GM04503 (cell line): ENCODE measurements around the gene FLRT3.

Source experiments
- DNase-seq: peaks from one replicate; pipeline ENCODE4 v3.0.0-alpha.2; 2012; ENCODE audit warnings: low read depth

Gene FLRT3

GRCh38 chr20:14319704-14320103, 17.7 kb downstream of the FLRT3 start:
- no peak for DNase-seq

DNA sequence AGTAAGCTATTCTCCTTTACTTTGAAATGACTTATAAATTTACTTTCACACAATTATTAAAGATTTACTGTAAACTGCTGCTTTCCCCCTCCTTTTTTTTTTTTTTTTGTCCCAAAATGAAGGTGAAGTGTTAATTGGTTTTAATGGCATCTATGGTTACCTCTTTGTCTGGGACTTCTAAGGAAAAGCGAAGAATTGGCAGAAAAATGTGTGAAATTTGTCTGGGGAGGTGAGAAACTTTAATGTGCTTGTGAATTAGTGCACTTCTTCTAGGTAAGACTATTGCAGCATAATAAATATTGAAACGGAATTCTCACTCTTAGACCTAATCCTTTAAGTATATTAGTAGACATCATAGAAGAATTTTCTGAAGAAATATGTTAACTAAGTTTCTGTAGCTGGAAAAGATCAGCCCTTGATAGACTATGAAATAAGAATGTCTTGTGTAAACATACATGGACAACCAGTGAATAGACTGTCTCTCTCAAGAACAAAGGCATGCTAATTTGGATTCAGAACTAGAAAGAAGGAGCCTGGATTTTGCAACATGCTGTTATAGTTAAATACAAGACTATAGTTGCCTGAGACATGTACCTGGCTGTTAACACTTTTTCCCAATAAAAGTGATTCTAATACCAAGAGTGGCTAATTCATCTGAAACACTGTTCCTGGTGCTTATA, 23.9 kb downstream of the FLRT3 start:
- no peak for DNase-seq

DNA sequence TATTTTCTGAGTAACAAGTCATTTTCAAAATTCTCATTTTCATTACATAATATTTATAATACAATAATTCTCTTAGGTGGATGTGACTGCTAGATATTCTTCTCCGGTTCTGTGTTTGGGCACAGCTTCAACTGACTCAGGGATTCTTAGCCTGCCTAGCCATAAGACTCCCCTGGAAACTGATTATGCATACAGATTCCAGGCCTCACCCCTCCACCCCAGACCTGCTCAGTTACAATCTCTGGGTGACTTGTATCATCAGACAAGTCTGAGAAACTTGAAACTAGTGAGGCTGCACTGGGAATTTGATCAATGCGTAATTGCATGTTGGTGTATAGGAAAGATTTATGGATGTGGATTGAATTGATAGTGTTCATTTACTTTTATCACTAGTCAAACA, 25.4 kb downstream of the FLRT3 start:
- DNase-seq, result no peak

DNA sequence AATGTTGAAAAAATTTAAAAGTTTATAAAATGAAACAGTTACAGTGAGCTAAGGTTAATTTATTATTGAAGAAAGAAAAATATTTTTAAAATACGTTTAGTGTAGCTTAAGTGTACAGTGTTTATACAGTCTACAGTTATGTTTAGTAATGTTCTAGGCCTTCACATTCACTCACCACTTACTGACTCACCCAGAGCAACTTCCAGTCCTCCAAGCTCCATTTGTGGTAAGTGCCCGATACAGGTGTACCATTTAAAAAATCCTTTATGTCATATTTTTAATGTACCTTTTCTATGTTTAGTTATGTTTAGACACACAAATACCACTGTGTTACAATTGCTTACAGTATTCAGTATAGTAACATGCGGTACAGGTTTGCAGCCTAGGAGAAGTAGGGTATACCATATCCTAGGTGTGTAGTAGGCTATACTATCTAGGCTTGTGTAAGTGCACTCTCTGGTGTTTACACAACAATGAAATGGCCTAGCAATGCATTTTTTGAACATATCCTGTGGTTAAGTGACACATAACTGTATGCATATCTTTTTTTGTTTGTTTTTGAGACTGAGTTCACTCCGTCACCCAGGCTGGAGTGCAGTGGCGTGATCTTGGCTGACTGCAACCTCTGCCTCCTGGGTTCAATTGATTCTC, 26.3 kb downstream of the FLRT3 start:
- DNase-seq, result no peak

DNA sequence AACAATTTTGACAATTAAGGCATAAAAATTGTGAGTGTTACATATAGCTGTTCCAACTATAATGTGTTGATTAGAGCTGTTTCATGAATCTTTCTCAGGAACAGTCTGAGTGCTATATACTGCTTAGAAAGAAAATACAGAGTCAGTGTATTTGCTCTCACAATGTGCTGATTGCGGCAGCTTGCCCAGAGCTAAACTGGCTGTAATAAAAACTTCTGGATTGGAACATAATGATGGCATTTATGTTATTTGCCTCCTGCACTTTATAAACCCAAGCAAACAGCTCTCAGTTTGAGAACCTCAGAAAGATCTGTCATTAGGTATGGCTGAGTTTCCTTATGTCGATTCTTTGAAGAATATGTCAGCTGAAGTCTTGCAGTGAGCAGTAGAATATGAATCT, 29.5 kb downstream of the FLRT3 start:
- DNase-seq, result no peak

DNA sequence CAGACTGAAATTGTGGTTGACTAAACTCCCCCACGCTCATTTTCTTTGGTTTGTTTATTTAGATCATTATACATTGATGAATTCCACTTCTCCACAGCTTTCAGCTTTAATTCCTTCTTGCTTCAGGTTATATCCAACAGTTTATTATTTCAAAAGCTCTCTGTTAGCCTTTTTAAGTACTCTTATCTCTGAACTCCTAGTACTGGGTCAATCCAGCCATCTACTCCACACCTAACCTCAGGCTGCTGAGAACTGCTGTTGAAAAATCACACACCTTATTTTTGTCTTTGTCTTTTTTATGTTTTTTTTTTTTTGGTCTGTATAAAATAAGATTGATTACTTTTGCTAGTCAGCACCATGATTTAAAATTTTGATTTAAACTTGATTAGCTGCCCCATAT, 32.9 kb downstream of the FLRT3 start:
- no peak for DNase-seq

GRCh38 chr20:14303651-14304050, 33.8 kb downstream of the FLRT3 start:
- DNase-seq, result no peak

DNA sequence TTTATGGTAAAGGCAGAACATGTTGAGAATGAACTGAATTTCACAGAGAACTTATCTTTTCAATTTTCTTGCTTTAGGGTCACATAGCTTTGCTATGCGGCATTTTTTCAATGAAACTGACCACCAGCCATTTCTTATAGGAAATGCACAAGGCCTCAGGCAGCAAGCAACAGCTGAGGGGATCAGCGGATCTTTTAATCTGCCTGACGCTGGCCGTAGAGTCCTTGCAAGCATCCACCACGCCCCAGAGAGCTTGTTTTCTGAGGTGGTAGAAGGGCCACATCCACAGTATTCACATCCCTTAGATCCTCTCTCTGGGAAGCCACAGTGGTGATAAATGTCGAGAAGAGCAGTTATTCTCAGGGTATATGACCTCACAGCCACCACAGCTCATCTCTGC, 34.3 kb downstream of the FLRT3 start:
- DNase-seq, result no peak

GRCh38 chr20:14299831-14300230, 37.6 kb downstream of the FLRT3 start:
- no peak for DNase-seq

GRCh38 chr20:14295770-14296309, 41.6 kb downstream of the FLRT3 start:
- no peak for DNase-seq

DNA sequence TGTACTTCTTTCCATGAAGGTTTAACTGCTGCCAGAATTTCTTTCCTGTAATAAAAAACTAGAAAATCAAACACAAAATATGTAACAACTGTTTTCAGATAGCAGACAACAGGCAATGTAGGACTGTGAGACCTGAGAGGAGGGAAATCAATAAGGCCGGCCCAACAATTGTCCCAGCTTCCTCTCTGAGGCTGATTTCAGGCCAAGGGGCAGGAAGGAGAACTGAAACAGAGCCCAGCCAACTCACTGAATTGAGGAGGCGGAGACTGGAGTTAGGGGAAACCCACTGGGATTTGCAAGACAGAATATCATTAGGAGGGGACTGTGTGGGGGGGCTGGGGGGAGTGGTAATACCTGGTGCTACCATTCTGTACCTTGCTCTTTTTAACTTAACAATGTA, 42.2 kb downstream of the FLRT3 start:
- no peak for DNase-seq

DNA sequence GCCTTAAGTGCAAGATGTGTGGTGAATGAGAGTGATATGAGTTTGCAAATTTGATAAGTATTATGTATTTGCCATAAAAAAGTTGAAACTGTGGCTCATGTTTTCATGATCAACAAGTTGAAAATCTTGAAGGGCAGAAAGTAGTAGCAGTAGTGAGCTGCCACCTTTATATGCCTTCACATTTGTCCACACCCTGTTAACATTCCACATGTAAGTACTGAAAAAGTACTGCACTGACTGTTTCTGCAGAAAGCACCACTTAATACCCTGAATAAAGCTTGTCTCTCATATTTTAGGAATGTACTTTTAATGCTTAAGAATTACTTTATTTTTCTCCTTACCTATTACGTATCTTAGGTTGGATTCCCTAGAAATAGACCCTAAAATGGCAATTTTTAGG, 45.9 kb downstream of the FLRT3 start:
- no peak for DNase-seq

- no peak for DNase-seq
Measured at GRCh38 chr20:14288341-14289330, 48.8 kb downstream of the FLRT3 start.

DNA sequence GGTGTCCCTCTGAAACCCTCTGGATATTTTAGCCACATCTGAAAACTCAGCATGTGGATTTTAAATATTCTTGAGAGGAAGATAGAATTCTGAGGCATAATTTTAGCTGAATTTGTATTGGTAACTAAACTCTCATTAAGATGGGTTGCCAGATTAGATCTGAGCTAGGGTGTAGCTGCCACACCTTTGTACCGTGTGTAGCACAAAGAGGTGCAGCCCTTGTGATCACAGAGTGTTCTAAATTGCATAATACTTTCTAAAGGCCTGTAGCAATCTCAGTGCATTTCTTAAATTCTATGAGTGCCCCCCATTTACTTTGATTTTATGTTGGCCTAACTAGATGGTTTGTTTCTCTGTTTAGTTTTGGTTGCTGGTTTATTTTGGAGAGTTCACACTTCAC, 53.0 kb downstream of the FLRT3 start:
- DNase-seq, result no peak

DNA sequence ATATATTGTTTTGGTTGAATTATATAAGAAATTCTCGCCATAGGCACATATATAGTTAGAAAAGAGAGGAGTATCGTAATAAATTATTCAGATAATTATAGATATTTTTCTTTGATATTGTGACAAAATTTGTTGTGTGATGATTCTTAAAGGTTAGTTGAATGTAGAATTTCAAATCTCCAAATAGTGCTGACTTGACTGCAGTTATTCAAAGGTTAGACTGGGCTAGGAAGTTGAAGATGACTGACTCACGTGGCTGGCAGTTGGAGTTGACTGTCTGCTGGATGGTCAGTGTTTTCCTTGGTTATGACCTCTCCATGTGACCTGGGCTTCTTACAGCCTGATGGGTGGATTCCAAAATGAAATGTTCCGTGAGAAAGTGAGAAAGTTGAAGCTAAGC, 55.3 kb downstream of the FLRT3 start:
- no peak for DNase-seq
